ENCODE results near the gene KCNK5. TPM values are rescaled to one million over a fixed set of nuclear protein-coding genes. Genes with fewer than 3 reads are reported as not detected.

KCNK5 gene
- total and polyA plus RNA-seq, 4 donors: 3.7 to 19.1 (median 7.5) TPM

- H3K27me3 ChIP-seq (ENCODE audit: control insufficient read depth in 4 of 4, insufficient read depth in 4 of 4, low read length in 3 of 4): no peaks in the 10 kb centered on the region
- WGBS: 92% methylated on average over 7 of the region's 7 CpGs
- H3K36me3 ChIP-seq (ENCODE audit: control insufficient read depth in 4 of 4, insufficient read depth in 3 of 4, low read depth in 1 of 4, low read length in 3 of 4): no peaks in the 10 kb centered on the region
- TF ChIP-seq HNF4G (IDR thresholded peaks at IDR 0.05): no peak
- no peak overlapping the region for H3K4me3 ChIP-seq (ENCODE audit: low read depth in 1 of 3, low read length in 3 of 3)
- H3K27ac ChIP-seq (ENCODE audit: low read depth in 1 of 2, low read length in 2 of 2): no peak overlapping the region
- H3K9ac ChIP-seq (ENCODE audit: low read depth in 1 of 2, low read length in 2 of 2): no peak overlapping the region
- H3K9me3 ChIP-seq (ENCODE audit: control insufficient read depth in 4 of 4, low read length in 3 of 4): no peaks in the 10 kb centered on the region
- no peak for DNase-seq (ENCODE audit: low spot score)
- peaks cover 0 to 20% (median 12%) of the 10 kb centered on the region in 4 donors for H3K4me1 ChIP-seq (ENCODE audit: control insufficient read depth in 4 of 4, insufficient read depth in 4 of 4, low read length in 3 of 4)
Measured at GRCh38 chr6:39231521-39232243, 2.4 kb upstream of the KCNK5 start.

- H3K9me3 ChIP-seq (ENCODE audit: control insufficient read depth in 4 of 4, low read length in 3 of 4): no peaks in the 10 kb centered on the region
- no peaks in the 10 kb centered on the region for H3K27me3 ChIP-seq (ENCODE audit: control insufficient read depth in 4 of 4, insufficient read depth in 4 of 4, low read length in 3 of 4)
- H3K4me1 ChIP-seq (ENCODE audit: control insufficient read depth in 4 of 4, insufficient read depth in 4 of 4, low read length in 3 of 4): peaks cover 4 to 30% (median 22%) of the 10 kb centered on the region in 4 donors
- 88% methylated on average over 3 of the region's 3 CpGs for WGBS
- no peaks in the 10 kb centered on the region for H3K36me3 ChIP-seq (ENCODE audit: control insufficient read depth in 4 of 4, insufficient read depth in 3 of 4, low read depth in 1 of 4, low read length in 3 of 4)
- no peak overlapping the region for H3K9ac ChIP-seq (ENCODE audit: low read depth in 1 of 2, low read length in 2 of 2)
- DNase-seq (ENCODE audit: low spot score): no peak
- TF ChIP-seq GABPA (IDR thresholded peaks at IDR 0.05 in 1 of 2, conservative IDR thresholded peaks at IDR 0.05 in 1 of 2) (no peak), ATF3 (IDR thresholded peaks at IDR 0.05) (no peak), JUND (IDR thresholded peaks at IDR 0.05) (no peak), CTCF (IDR thresholded peaks at IDR 0.05; ENCODE audit: low read depth, low read length, missing input control) (no peak), FOXA2 (IDR thresholded peaks at IDR 0.05) (no peak)
- no peak overlapping the region for H3K27ac ChIP-seq (ENCODE audit: low read depth in 1 of 2, low read length in 2 of 2)
- H3K4me3 ChIP-seq (ENCODE audit: low read depth in 1 of 3, low read length in 3 of 3): no peak overlapping the region
Measured at GRCh38 chr6:39230654-39231035, 1.4 kb upstream of the KCNK5 start.

GRCh38 chr6:39228111-39228971 lies 934 bp downstream of the KCNK5 start:
- Histone ChIP-seq H3K27me3 (ENCODE audit: control insufficient read depth in 4 of 4, insufficient read depth in 4 of 4, low read length in 3 of 4) (no peaks in the 10 kb centered on the region), H3K4me3 (ENCODE audit: low read depth in 1 of 3, low read length in 3 of 3) (peak overlapping the region; percentile 75 to 82 (median 80)), H3K27ac (ENCODE audit: low read depth in 1 of 2, low read length in 2 of 2) (peak overlapping the region; percentile 87 to 91), H3K9me3 (ENCODE audit: control insufficient read depth in 4 of 4, low read length in 3 of 4) (no peaks in the 10 kb centered on the region), H3K9ac (ENCODE audit: low read depth in 1 of 2, low read length in 2 of 2) (peak overlapping the region; percentile 59 to 85), H3K4me1 (ENCODE audit: control insufficient read depth in 4 of 4, insufficient read depth in 4 of 4, low read length in 3 of 4) (peaks cover 12 to 53% (median 44%) of the 10 kb centered on the region in 4 donors), H3K36me3 (ENCODE audit: control insufficient read depth in 4 of 4, insufficient read depth in 3 of 4, low read depth in 1 of 4, low read length in 3 of 4) (no peaks in the 10 kb centered on the region)
- WGBS: 11% methylated on average over 41 of the region's 41 CpGs
- DNase-seq (ENCODE audit: low spot score): peak; percentile 30
- no peak for TF ChIP-seq REST (IDR thresholded peaks at IDR 0.05)
- no peak for TF ChIP-seq FOXA2 (IDR thresholded peaks at IDR 0.05)
- no peak for TF ChIP-seq CTCF (IDR thresholded peaks at IDR 0.05; ENCODE audit: low read depth, low read length, missing input control)
- no peak for TF ChIP-seq FOXA1 (IDR thresholded peaks at IDR 0.05)
- no peak for TF ChIP-seq GABPA (IDR thresholded peaks at IDR 0.05 in 1 of 2, conservative IDR thresholded peaks at IDR 0.05 in 1 of 2)
- TF ChIP-seq TAF1 (conservative IDR thresholded peaks at IDR 0.05): no peak
- no peak for TF ChIP-seq JUND (IDR thresholded peaks at IDR 0.05)
- no peak for TF ChIP-seq EGR1 (IDR thresholded peaks at IDR 0.05; ENCODE audit: low read depth in 2 of 2)
- TF ChIP-seq NR2F2 (IDR thresholded peaks at IDR 0.05): no peak
- TF ChIP-seq HNF4G (IDR thresholded peaks at IDR 0.05): no peak
- no peak for TF ChIP-seq HNF4A (conservative IDR thresholded peaks at IDR 0.05)
- no peak for TF ChIP-seq SP1 (IDR thresholded peaks at IDR 0.05)
- no peak for TF ChIP-seq ATF3 (IDR thresholded peaks at IDR 0.05)
- no peak for TF ChIP-seq MAX (IDR thresholded peaks at IDR 0.05)
- no peak for TF ChIP-seq RAD21 (IDR thresholded peaks at IDR 0.05)
- TF ChIP-seq RXRA (IDR thresholded peaks at IDR 0.05): no peak
